Ramos (cell line): ENCODE data around the gene TNFRSF8.
"Not testable (repeated sequence)": the region's sequence is repeated elsewhere in the genome, so short reads cannot be mapped to it uniquely, and the experiment has no call there.

ENCODE experiments used
- in situ Hi-C: fragments of 300-500 bp; cut with MboI; formaldehyde crosslinking; loops from one replicate; pipeline ENCODE4 v1.14.3; 2022; ENCODE audit warnings: low sequenced_read_pairs; ENCODE audit not compliant: unreplicated experiment

TNFRSF8 gene

GRCh38 chr1:12038356-12039163 lies 24.5 kb upstream of the TNFRSF8 start:
- in situ Hi-C loops: no loop called here

DNA sequence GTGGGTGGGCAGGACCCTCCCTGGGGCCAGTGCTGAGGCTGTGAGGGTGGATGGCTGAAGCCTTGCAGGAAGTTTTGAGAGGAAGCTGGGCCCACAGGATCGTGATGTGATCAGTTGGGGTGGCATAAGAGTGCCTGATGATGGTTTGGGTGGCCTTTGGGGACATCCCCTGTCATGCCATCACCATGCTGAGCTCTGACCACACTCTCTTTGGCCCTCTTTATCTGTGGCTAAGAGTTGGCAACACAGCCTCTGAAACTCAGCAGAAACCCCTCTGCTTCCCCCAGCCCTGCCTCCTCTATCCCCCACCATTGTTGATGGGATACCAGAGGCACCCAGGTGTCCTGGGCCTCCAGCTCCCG lies 24.0 kb upstream of the TNFRSF8 start:
- in situ Hi-C loops: no loop called here

- in situ Hi-C loops: not testable (repeated sequence)
Observed at GRCh38 chr1:12039824-12040456, 23.2 kb upstream of the TNFRSF8 start.

DNA sequence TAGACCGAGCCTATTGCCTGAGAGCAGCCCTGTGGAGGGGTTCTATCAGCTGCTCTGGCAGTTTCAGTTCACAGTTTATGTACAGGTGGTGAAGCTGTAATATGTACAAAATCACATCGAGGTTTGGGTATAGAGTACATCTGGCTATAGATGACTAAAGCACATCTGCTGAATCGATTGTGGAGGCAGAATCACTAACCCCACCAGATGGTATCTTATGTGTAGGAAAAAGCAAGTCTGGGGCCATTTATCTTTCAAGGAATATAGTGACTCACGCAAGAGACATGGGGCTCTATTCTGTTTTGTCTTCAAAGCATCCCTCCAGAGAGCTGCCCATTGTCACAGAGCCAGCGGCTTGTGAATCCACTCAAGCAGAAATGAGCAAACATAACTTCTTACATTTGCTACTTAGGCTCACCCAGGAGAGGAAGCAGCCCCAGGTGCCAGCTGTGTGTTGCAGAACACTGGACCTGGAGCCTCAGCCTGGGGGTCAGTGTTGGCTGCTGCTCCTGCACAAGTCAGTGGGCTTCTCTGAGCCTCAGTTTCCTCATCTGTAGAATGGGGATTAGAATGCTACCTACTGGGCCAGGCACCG lies 22.5 kb upstream of the TNFRSF8 start:
- in situ Hi-C loops: no loop called here

DNA sequence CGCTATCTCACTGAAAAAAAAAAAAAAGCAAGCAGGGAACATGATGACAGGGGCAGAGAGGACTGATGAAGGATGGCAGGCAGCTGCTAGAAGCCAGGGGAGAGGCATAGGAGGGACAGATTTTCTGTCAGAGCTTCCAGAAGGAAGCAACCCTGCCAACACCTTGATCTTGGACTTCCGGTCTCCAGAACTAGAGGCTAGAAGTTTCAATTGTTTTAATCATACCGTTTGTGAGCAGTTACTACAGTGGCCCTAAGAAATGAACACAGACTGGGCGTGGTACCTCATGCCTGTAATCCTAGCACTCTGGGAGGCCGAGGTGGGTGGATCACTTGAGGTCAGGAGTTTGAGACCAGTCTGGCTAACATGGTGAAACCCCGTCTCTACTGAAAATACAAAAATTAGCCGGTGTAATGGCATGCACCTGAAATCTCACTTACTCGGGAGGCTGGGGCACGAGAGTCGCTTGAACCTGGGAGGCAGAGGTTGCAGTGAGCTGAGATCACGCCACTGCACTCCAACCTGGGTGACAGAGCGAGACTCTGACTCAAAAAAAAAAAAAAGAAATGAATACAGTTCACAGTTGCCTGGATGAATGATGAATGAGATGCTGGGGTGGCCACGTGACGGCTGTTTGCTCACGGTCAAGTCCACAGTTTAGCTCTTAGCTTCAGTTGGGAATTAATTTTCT lies 18.8 kb upstream of the TNFRSF8 start:
- in situ Hi-C loops: not testable (repeated sequence)

DNA sequence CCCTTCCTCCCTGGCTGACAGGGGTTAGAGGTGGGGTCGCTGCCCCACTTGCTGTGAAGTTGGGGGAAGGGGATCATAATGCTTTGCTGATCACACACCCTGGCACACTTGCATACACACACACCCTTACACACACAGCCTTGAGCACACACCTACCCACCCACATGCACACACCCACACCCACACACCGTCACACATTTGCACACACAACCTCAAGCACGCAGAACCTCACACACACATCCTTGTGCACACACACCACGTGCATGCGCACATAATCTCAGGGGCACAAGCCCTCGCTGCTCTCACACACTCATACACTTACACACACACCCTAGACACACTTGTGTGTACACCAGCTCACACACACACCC lies 16.4 kb upstream of the TNFRSF8 start:
- in situ Hi-C loops: no loop called here

DNA sequence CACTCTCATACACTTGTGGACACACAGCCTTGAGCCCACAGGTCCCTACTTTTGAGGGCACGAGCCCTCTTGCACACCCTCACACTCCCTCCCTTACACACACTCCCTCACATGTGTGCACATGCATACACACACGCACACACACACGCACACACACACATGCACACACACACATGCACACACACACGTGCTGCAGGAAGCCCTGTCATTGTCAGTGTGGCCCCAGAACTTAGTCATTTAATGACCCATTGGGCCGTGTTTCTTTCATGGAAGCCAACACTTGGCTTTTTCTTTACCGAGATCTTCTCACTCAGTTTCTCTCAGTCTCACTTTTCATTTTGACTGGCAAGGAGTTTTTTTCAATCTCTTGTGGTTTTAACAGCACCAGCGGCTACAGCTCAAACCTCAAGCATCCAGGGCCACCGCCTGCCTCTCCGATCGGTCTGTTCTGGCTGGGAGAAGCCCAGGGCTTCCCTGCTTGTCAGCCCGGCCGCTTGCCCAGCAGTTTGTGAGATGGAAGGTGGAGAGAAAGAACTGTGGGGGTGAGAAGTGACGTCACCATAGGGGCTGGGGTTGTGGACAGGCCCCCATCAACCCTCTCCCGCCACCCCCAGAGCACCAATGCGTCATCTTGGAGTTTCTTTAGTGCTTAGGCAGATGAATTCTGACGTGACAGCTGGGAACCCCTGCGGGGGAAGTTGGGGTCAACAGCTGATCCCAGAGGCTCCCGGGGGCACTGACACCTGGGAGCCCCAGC lies 15.8 kb upstream of the TNFRSF8 start:
- in situ Hi-C loops: no loop called here

GRCh38 chr1:12048372-12048771 lies 14.7 kb upstream of the TNFRSF8 start:
- in situ Hi-C loops: no loop called here

DNA sequence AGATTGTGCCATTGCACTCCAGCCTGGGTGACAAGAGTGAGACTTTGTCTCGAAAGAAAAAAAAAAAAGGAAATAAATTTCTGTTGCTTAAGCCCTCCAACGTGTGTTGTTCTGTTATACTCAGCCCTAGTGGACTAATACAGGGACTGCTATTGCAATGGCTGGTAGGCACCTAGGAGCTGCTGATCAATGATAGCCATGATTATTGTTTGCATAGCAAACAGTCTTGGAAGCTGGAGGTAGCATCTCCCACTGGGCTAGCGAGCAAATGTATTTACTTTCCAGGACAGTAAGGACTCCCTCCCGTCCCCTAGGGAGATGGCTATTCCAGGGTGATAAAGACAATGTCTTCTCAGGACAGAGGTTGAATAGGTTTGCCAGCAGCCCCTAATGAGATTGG lies 13.5 kb upstream of the TNFRSF8 start:
- in situ Hi-C loops: no loop called here

- in situ Hi-C loops: no loop called here
Observed at GRCh38 chr1:12051361-12051760, 11.7 kb upstream of the TNFRSF8 start.

- in situ Hi-C loops: no loop called here
Observed at GRCh38 chr1:12052008-12052573, 11.0 kb upstream of the TNFRSF8 start.

GRCh38 chr1:12052997-12053686 lies 10.0 kb upstream of the TNFRSF8 start:
- in situ Hi-C loops: no loop called here

DNA sequence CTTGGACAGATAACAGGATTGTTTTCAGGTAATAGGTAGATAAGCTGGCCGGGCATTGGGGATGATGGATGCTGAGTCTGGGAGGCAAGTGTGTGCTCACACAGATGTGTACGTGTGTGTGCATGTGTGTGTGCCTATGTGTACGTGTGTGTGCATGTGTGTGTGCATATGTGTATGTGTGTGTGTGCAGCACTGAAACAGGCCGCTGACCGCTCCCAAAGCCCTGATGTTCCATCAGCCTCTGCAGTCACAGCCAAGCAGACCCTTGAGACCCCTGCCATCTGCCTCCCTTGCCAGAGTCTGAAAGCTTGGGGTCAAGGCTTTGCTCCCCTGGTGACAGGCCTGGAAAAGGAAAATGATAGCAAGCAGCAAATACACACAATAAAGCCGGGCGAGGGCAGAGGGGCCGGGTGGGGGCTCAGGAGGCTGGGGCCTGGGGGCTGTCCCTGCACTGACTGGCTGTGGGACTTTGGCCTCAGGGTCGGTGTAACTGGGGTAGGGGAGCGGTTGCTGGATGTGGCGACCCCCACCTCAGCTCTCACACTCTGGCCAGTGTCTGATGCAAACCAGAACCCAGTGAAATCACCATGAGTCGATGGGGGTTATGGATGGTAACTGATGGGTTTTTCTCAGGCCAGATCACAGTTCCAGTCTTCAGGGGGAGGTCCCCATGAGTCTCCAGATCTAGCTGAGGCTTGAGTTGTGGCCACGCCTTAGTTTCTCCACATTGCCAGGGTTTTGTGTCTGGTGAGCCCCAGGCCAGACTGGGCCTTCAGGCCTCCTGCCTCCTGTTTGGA lies 9.2 kb upstream of the TNFRSF8 start:
- in situ Hi-C loops: no loop called here

GRCh38 chr1:12055259-12055658 lies 7.8 kb upstream of the TNFRSF8 start:
- in situ Hi-C loops: no loop called here

DNA sequence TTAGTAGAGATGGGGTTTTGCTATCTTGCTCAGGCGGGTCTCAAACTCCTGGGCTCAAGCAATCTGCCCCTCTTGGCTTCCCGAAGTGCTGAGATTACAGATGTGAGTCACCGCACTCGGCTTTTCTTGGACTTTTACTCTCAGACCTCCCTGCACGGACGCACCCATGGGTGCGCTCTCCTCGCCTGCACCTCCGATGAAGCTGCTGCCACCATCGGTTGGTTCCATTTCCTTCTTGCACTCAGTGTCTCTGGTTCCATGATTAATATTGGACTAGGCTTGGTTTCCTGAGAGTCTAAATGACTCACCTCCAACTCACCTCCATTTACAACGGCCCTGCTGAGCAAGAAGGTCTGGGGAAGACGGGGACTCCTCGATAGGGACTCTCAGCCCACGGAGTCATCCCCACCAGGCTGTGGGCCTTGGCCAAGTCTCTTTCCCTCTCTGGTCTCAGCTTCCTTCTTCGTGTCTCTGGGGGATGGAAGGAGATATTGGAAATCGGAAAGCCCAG lies 6.7 kb upstream of the TNFRSF8 start:
- in situ Hi-C loops: no loop called here

GRCh38 chr1:12057382-12057781 lies 5.7 kb upstream of the TNFRSF8 start:
- in situ Hi-C loops: no loop called here

- in situ Hi-C loops: no loop called here
Observed at GRCh38 chr1:12057940-12058687, 5.0 kb upstream of the TNFRSF8 start.

DNA sequence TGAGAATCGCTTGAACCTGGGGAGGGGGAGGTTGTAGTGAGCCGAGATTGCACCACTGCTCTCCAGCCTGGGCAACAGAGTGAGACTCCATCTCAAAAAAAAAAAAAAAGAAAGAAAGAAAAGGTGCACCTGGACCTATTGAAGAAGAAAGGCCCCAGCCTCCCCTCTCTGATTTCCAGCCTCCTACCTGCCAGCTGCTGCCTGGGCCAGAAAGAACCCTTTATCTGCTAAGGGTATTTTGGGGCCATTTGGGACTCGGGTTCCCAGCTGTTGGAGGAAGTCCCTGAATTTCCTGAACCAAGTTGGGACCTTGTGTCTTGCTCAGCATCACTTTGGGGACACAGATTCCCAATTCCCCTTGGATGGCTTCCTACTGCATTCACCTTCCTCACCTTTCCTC lies 3.9 kb upstream of the TNFRSF8 start:
- in situ Hi-C loops: no loop called here
